WTC11 (cell line): ENCODE measurements around the gene BAG1. TPM values are rescaled to one million over a fixed set of nuclear protein-coding genes. Genes with fewer than 3 reads are reported as not detected.
A peak's percentile ranks its signal among the peaks of the same experiment; 100 is the strongest.

Experiments used
- ATAC-seq: fragments of 200-7000 bp; cut with Tn5 transposase; 2 replicates; pipeline ENCODE4 v1.10.0; 2021; ENCODE audit warnings: mild to moderate bottlenecking, moderate library complexity
- CTCF ChIA-PET: fragments of 300-600 bp; sonication (Branson Sonifier 250); formaldehyde crosslinking; loops from one replicate; lab custom pipeline; 2021; ENCODE audit warnings: antibody characterized with exemption; lab: Charles Lee
- POLR2A ChIA-PET: fragments of 350-600 bp; sonication (Branson Sonifier 250); formaldehyde crosslinking; loops from one replicate; lab custom pipeline; 2021; ENCODE audit warnings: antibody characterized with exemption; lab: Charles Lee
- DNase-seq: peaks from one replicate; pipeline ENCODE4 v3.0.0; 2021; ENCODE audit warnings: low spot score
- H3K27ac Mint-ChIP-seq: 2 replicates; pipeline ENCODE4 v1.8.0; 2021; ENCODE audit warnings: mixed read lengths
- H3K27me3 Mint-ChIP-seq: 2 replicates; pipeline ENCODE4 v1.8.0; 2021; ENCODE audit warnings: low read depth, mild to moderate bottlenecking, moderate library complexity, mixed read lengths
- H3K36me3 Mint-ChIP-seq: 2 replicates; pipeline ENCODE4 v1.8.0; 2021; ENCODE audit warnings: mixed read lengths
- H3K4me1 Mint-ChIP-seq: 2 replicates; pipeline ENCODE4 v1.8.0; 2022; ENCODE audit warnings: mixed read lengths
- H3K4me3 Mint-ChIP-seq: 2 replicates; pipeline ENCODE4 v1.8.0; 2021; ENCODE audit warnings: mild to moderate bottlenecking, moderate library complexity, mixed read lengths
- H3K9me3 Mint-ChIP-seq: 2 replicates; pipeline ENCODE4 v1.8.0; 2021; ENCODE audit warnings: mixed read lengths
- ARID4B ChIP-seq: sonication (generic); formaldehyde crosslinking; IDR thresholded peaks from 2 replicates; pipeline ENCODE4 v1.8.0; 2023; ENCODE audit warnings: missing genetic modification reagents, mild to moderate bottlenecking, borderline replicate concordance
- ATF1 ChIP-seq: sonication (generic); formaldehyde crosslinking; IDR thresholded peaks from 2 replicates; pipeline ENCODE4 v1.8.1; 2023; ENCODE audit warnings: mild to moderate bottlenecking, moderate library complexity, missing genetic modification reagents
- ATF6 ChIP-seq: sonication (generic); formaldehyde crosslinking; IDR thresholded peaks from 2 replicates; pipeline ENCODE4 v1.8.1; 2023; ENCODE audit warnings: mild to moderate bottlenecking, missing genetic modification reagents
- FOXJ3 ChIP-seq: sonication (generic); formaldehyde crosslinking; IDR thresholded peaks from 2 replicates; pipeline ENCODE4 v1.9.0; 2021; ENCODE audit warnings: missing genetic modification reagents, mild to moderate bottlenecking, borderline replicate concordance
- FOXK1 ChIP-seq: sonication (generic); formaldehyde crosslinking; IDR thresholded peaks from 2 replicates; pipeline ENCODE4 v1.8.0; 2022; ENCODE audit warnings: mild to moderate bottlenecking, moderate library complexity, missing genetic modification reagents
- FOXP1 ChIP-seq: sonication (generic); formaldehyde crosslinking; IDR thresholded peaks from 2 replicates; pipeline ENCODE4 v1.8.0; 2022; ENCODE audit warnings: missing genetic modification reagents, mild to moderate bottlenecking, moderate library complexity, borderline replicate concordance
- HMGA2 ChIP-seq: fragments of 250-450 bp; sonication (Bioruptor Pico); IDR thresholded peaks from 2 replicates; pipeline ENCODE4 v1.4.0; 2021; ENCODE audit warnings: mild to moderate bottlenecking, moderate library complexity
- HMGXB4 ChIP-seq: sonication (generic); formaldehyde crosslinking; IDR thresholded peaks from 2 replicates; pipeline ENCODE4 v1.8.1; 2023; ENCODE audit warnings: mild to moderate bottlenecking, moderate library complexity, missing genetic modification reagents
- KAT7 ChIP-seq: sonication (generic); formaldehyde crosslinking; IDR thresholded peaks from 2 replicates; pipeline ENCODE4 v1.8.1; 2023; ENCODE audit warnings: missing genetic modification reagents, mild to moderate bottlenecking, borderline replicate concordance
- MAX ChIP-seq: sonication (generic); formaldehyde crosslinking; IDR thresholded peaks from 2 replicates; pipeline ENCODE4 v1.8.0; 2022; ENCODE audit warnings: mild to moderate bottlenecking, missing genetic modification reagents
- PRDM15 ChIP-seq: sonication (generic); formaldehyde crosslinking; IDR thresholded peaks from 2 replicates; pipeline ENCODE4 v1.8.0; 2022; ENCODE audit warnings: missing genetic modification reagents
- SMAD4 ChIP-seq: sonication (generic); formaldehyde crosslinking; IDR thresholded peaks from 2 replicates; pipeline ENCODE4 v1.8.0; 2022; ENCODE audit warnings: mild to moderate bottlenecking, missing genetic modification reagents
- USF1 ChIP-seq: sonication (generic); formaldehyde crosslinking; IDR thresholded peaks from 2 replicates; pipeline ENCODE4 v1.8.0; 2022; ENCODE audit warnings: mild to moderate bottlenecking, missing genetic modification reagents
- ZNF138 ChIP-seq: sonication (generic); formaldehyde crosslinking; conservative IDR thresholded peaks from 2 replicates; pipeline ENCODE4 v1.8.1; 2022; ENCODE audit warnings: mild to moderate bottlenecking, moderate library complexity, missing genetic modification reagents
- total RNA-seq: library from RNA; stranded (reverse); gene quantifications from 3 replicates; pipeline ENCODE4 v1.2.3, GENCODE V29; 2021
- TF ChIP-seq, protein P1 (sequence below): sonication (generic); formaldehyde crosslinking; IDR thresholded peaks from 2 replicates; pipeline ENCODE4 v1.8.1; 2022; ENCODE audit warnings: low read depth, mild to moderate bottlenecking, moderate library complexity, missing genetic modification reagents, borderline replicate concordance

Gene BAG1
- total RNA-seq, 1 experiment from 2014 or later, result 52.9 TPM

- TF ChIP-seq, protein P1, sequence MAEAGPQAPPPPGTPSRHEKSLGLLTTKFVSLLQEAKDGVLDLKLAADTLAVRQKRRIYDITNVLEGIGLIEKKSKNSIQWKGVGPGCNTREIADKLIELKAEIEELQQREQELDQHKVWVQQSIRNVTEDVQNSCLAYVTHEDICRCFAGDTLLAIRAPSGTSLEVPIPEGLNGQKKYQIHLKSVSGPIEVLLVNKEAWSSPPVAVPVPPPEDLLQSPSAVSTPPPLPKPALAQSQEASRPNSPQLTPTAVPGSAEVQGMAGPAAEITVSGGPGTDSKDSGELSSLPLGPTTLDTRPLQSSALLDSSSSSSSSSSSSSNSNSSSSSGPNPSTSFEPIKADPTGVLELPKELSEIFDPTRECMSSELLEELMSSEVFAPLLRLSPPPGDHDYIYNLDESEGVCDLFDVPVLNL (CRISPR knock-in tag), result no peak
- no peak for TF ChIP-seq HMGXB4 (CRISPR knock-in tag)
- TF ChIP-seq FOXP1 (CRISPR knock-in tag), result no peak
Observed at GRCh38 chr9:33265211-33265865, 830 bp upstream of the BAG1 start (continued).

DNA sequence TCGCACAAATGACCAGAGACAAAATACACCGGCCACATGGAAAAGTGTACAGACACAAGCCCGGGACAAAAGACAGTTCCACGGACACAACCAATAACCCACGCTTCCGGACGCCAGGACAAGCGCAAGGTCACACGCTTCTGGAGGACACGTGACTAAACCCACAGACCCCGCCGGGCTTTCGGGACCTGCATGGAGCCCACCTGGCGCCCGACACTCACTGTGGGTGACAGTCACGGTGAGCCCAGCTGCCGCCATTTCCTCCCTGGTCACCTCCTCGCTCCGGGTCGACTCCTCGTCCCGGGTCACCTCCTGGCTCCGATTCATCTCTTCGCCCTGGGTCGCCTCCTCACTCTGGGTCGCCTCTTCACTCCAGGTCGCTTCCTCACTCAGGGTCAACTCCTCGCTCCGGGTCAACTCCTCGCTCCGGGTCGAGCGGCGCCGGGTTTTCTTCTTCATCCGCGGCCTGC lies 470 bp downstream of the BAG1 start:
- Mint-ChIP-seq H3K4me1 (peaks cover 13% of the 10 kb centered on the region), H3K36me3 (peaks cover 46% of the 10 kb centered on the region), H3K27ac (peak overlapping the region; percentile 95), H3K27me3 (no peaks in the 10 kb centered on the region), H3K4me3 (peak overlapping the region; percentile 98), H3K9me3 (no peaks in the 10 kb centered on the region)
- CTCF ChIA-PET, result interaction anchor here (0.5 to 0.7 kb wide), 2 partner anchors 19 to 51 kb away, joined by 3 read pairs; no protein-coding TSS in a partner anchor
- POLR2A ChIA-PET, result interaction anchor here (1.4 to 2.2 kb wide), 2 partner anchors 26 to 239 kb away, joined by 3 to 13 read pairs; partner anchors contain the start of genes DNAJA1 and NFX1
- ATAC-seq (no peak; the same call in 1 of the 2 replicates), DNase-seq (no peak)
- TF ChIP-seq, protein P1 (CRISPR knock-in tag), result no peak
- TF ChIP-seq HMGA2, result no peak
- no peak for TF ChIP-seq FOXK1
- no peak; the same call in 1 of the 2 replicates for TF ChIP-seq ARID4B
- no peak for TF ChIP-seq ATF6 (CRISPR knock-in tag)
- TF ChIP-seq ATF1 (CRISPR knock-in tag), result 0 out of 2 replicates have a peak, but pooled peaks have one; percentile 55
- TF ChIP-seq USF1 (CRISPR knock-in tag), result peak; percentile 70; the same call in 1 of the 2 replicates
- TF ChIP-seq KAT7 (CRISPR knock-in tag), result 0 out of 2 replicates have a peak, but pooled peaks have one; percentile 82
- TF ChIP-seq ZNF138 (CRISPR knock-in tag), result no peak
- peak; percentile 88 for TF ChIP-seq PRDM15
- TF ChIP-seq SMAD4 (CRISPR knock-in tag), result no peak
- TF ChIP-seq FOXJ3 (CRISPR knock-in tag), result no peak
- TF ChIP-seq HMGXB4 (CRISPR knock-in tag), result no peak
- peak; percentile 39 for TF ChIP-seq MAX
